A673 (cell line): ENCODE data around the gene RPTOR. TPM values are rescaled to one million over a fixed set of nuclear protein-coding genes. Genes with fewer than 3 reads are reported as not detected.

Experiments
- BruUV-seq: library from RNA; stranded (reverse); fragments of 400-500 nt; replicated peaks from 2 replicates; lab custom pipeline; 2021; lab: Mats Ljungman, UMichigan
- CTCF ChIA-PET: fragments of 300-600 bp; sonication (Branson Sonifier 250); formaldehyde crosslinking; loops from one replicate; lab custom pipeline; 2022; ENCODE audit warnings: antibody characterized with exemption; lab: Charles Lee
- POLR2A ChIA-PET: fragments of 300-600 bp; sonication (Branson Sonifier 250); formaldehyde crosslinking; loops from one replicate; lab custom pipeline; 2022; ENCODE audit warnings: antibody characterized with exemption; ENCODE audit not compliant: low non-redundant PET; lab: Charles Lee
- DNase-seq: peaks from one replicate; pipeline ENCODE4 v3.0.0-alpha.2; 2015; ENCODE audit warnings: low spot score
- H3K27ac ChIP-seq: fragments of 200-600 bp; sonication (generic); 2 replicates; pipeline ENCODE4 v1.5.1; 2016; ENCODE audit warnings: mixed run types, low read depth, mild to moderate bottlenecking, mixed read lengths, antibody characterized with exemption, low read length; ENCODE audit not compliant: poor library complexity, severe bottlenecking
- H3K27me3 ChIP-seq: fragments of 200-600 bp; sonication (generic); replicated peaks from 2 replicates; pipeline ENCODE4 v1.6.1; 2017; ENCODE audit warnings: mixed run types, low read depth, mild to moderate bottlenecking, mixed read lengths, antibody characterized with exemption, low read length; ENCODE audit not compliant: insufficient read depth, poor library complexity
- H3K36me3 ChIP-seq: fragments of 200-600 bp; sonication (generic); 2 replicates; pipeline ENCODE4 v1.6.1; 2016; ENCODE audit warnings: mixed run types, mild to moderate bottlenecking, mixed read lengths, antibody characterized with exemption, low read length; ENCODE audit not compliant: insufficient read depth, poor library complexity, severe bottlenecking
- H3K4me1 ChIP-seq: fragments of 200-600 bp; sonication (generic); 2 replicates; pipeline ENCODE4 v1.6.1; 2017; ENCODE audit warnings: mixed run types, mild to moderate bottlenecking, mixed read lengths, antibody characterized with exemption, low read length; ENCODE audit not compliant: insufficient read depth, poor library complexity, severe bottlenecking
- H3K4me3 ChIP-seq: fragments of 200-600 bp; sonication (generic); 2 replicates; pipeline ENCODE4 v1.5.1; 2016; ENCODE audit warnings: low read depth, mixed run types, mild to moderate bottlenecking, mixed read lengths, low read length; ENCODE audit not compliant: poor library complexity, severe bottlenecking
- H3K9me3 ChIP-seq: fragments of 200-600 bp; sonication (generic); 2 replicates; pipeline ENCODE4 v1.6.1; 2016; ENCODE audit warnings: mixed run types, low read depth, mild to moderate bottlenecking, mixed read lengths, antibody characterized with exemption, low read length; ENCODE audit not compliant: poor library complexity, severe bottlenecking
- CTCF ChIP-seq: fragments of 300-800, 200-600 bp; sonication (generic); conservative IDR thresholded peaks from 2 replicates; pipeline ENCODE4 v1.5.1; 2017; ENCODE audit warnings: low read depth, mild to moderate bottlenecking, antibody characterized with exemption, low read length, moderate library complexity, mixed read lengths
- EZH2 ChIP-seq: fragments of 200-600 bp; sonication (generic); IDR thresholded peaks from 2 replicates; pipeline ENCODE4 v1.6.1; 2017; ENCODE audit warnings: borderline replicate concordance, low read depth, mild to moderate bottlenecking, mixed read lengths, antibody characterized with exemption, low read length; ENCODE audit not compliant: poor library complexity, severe bottlenecking
- intact Hi-C: fragments of 100-400 bp; cut with micrococcal nuclease; formaldehyde crosslinking; loops from one replicate; pipeline ENCODE4 v1.10.0; 2022; ENCODE audit not compliant: unreplicated experiment
- total RNA-seq: library from RNA; stranded (reverse); gene quantifications from 2 replicates; pipeline ENCODE4 v1.2.3, GENCODE V29; 2021

RPTOR gene
- total RNA-seq, 1 experiment from 2014 or later, result 55.2 TPM

GRCh38 chr17:80729016-80729415, 184.4 kb downstream of the RPTOR start:
- H3K36me3 ChIP-seq, result no peaks in the 10 kb centered on the region
- no peak for TF ChIP-seq EZH2
- no peak for TF ChIP-seq CTCF
- no peaks in the 10 kb centered on the region for H3K9me3 ChIP-seq
- intact Hi-C loops, result no loop called here
- H3K27ac ChIP-seq, result no peak overlapping the region
- CTCF ChIA-PET, result no interaction called here
- peaks cover 41% of the 10 kb centered on the region for H3K4me1 ChIP-seq
- H3K27me3 ChIP-seq, result no peaks in the 10 kb centered on the region
- DNase-seq, result no peak
- H3K4me3 ChIP-seq, result no peak overlapping the region
- POLR2A ChIA-PET, result no interaction called here
- BruUV-seq, result no TSS peak

- no peak for DNase-seq
- no peak overlapping the region for H3K27ac ChIP-seq
- TF ChIP-seq CTCF (no peak), EZH2 (no peak)
- no TSS peak for BruUV-seq
- intact Hi-C loops, result no loop called here
- ChIA-PET CTCF (no interaction called here), POLR2A (no interaction called here)
- H3K4me3 ChIP-seq, result no peak overlapping the region
- H3K9me3 ChIP-seq, result no peaks in the 10 kb centered on the region
- H3K4me1 ChIP-seq, result peaks cover 37% of the 10 kb centered on the region
- no peaks in the 10 kb centered on the region for H3K36me3 ChIP-seq
- no peaks in the 10 kb centered on the region for H3K27me3 ChIP-seq
Observed at GRCh38 chr17:80729761-80730160, 185.1 kb downstream of the RPTOR start.

GRCh38 chr17:80730739-80731138, 186.1 kb downstream of the RPTOR start:
- Histone ChIP-seq H3K9me3 (no peaks in the 10 kb centered on the region), H3K27ac (no peak overlapping the region), H3K27me3 (no peaks in the 10 kb centered on the region), H3K4me1 (peaks cover 27% of the 10 kb centered on the region), H3K4me3 (no peak overlapping the region), H3K36me3 (no peaks in the 10 kb centered on the region)
- BruUV-seq, result no TSS peak
- ChIA-PET CTCF (no interaction called here), POLR2A (no interaction called here)
- no peak for DNase-seq
- TF ChIP-seq CTCF, result no peak
- TF ChIP-seq EZH2, result no peak
- intact Hi-C loops, result no loop called here
